Activated naive CD4-positive, alpha-beta T cell treated with anti-CD3 and anti-CD28 coated beads, Interleukin-2, amount 10 ng/mL, durations not matched to agents 5 hours and 36 hours (primary cell): ENCODE data around the gene SEC11C. TPM values are rescaled to one million over a fixed set of nuclear protein-coding genes. Genes with fewer than 3 reads are reported as not detected.

Experiments used
- total RNA-seq, 2 experiments: library from RNA; stranded (reverse); gene quantifications; one replicate each; pipeline ENCODE4 v1.2.3, GENCODE V29; 2021

SEC11C gene
- total RNA-seq: 10 to 100 TPM; 54.7 to 61.0 TPM

DNA sequence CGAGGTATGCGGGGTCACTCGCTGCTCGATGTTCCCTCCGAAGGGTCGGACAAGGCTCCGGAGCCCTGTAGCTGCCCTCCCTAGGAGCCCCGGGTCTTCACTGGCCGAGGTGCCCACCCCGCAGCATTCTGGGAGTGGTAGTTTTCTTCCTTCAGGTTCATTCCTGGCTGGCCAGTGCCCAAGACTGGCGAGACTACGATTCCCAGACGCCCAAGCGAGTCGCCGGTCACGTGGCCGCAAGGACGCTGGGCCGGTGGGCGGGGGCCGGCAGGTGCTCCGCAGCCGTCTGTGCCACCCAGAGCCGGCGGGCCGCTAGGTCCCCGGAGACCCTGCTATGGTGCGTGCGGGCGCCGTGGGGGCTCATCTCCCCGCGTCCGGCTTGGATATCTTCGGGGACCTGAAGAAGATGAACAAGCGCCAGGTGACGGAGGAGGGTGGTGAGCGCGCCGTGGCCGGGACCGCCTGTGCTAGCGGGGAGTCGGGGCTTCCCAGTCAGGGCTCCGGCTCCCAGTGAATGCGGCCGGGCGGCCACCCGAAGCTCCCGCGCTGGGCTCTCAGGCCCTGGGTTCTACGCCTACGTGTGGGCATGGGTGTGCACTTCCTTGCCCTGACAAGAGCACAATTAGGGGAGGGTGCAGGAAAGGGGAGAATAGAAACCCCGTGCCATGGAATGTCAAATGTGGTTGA is at the start of gene SEC11C:
Gene SEC11C (plus strand): TSS at position 270 of the 687 bp plus-strand sequence. CDS start 65 bp downstream, at position 335.

Other genes starting within 250 kb of the SEC11C start
- not detected for gene GRP, start 80.3 kb downstream of the SEC11C start, total RNA-seq
- gene RAX, start 133.6 kb downstream of the SEC11C start, total RNA-seq: not detected
- not detected for gene CPLX4, start 178.8 kb downstream of the SEC11C start, total RNA-seq
- gene LMAN1, start 219.4 kb downstream of the SEC11C start, total RNA-seq: 10 to 100 TPM; 81.1 to 84.1 TPM